T-helper 22 cell (primary cell): ENCODE measurements around the gene SELENOM.
"Not testable (repeated sequence)": the region's sequence is repeated elsewhere in the genome, so short reads cannot be mapped to it uniquely, and the experiment has no call there.

Experiments
- DNase-seq: peaks from one replicate; pipeline ENCODE4 v3.0.0-alpha.2; 2020; ENCODE audit warnings: low read depth

Gene SELENOM

GRCh38 chr22:31105282-31105929 lies 2.0 kb downstream of the SELENOM start:
- no peak for DNase-seq

GRCh38 chr22:31104869-31105268 lies 2.5 kb downstream of the SELENOM start:
- DNase-seq: no peak

DNA sequence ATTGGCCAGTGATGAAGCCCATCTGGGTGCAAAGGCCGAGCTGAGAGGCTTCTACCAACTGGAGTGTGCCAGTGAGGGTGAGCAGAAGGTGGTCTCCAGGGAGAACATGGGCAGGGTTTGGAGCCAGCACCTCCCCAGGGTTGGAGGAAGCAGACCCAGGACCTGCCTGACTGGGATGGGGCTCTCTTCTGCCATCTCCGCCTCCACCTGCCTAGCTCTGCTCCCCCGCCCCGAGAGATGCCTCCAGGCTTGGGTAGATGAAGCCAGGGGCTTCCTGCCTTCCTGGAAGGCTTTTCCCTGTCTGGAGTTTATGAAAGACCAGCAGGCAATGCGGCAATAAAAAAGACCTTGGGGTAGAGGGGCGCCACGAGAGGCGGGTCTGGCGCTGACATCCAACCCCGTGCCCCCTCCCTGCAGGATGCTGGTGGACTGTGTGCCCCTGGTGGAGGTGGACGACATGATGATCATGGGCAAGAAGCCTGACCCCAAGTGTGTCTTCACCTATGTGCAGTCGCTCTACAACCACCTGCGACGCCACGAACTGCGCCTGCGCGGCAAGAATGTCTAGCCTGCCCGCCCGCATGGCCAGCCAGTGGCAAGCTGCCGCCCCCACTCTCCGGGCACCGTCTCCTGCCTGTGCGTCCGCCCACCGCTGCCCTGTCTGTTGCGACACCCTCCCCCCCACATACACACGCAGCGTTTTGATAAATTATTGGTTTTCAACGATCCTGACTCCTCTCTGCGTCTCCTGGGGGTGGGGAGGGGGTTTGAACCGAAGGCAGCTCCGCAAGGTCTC lies 3.3 kb downstream of the SELENOM start:
- DNase-seq: no peak

GRCh38 chr22:31103111-31103510 lies 4.3 kb downstream of the SELENOM start:
- no peak for DNase-seq

DNA sequence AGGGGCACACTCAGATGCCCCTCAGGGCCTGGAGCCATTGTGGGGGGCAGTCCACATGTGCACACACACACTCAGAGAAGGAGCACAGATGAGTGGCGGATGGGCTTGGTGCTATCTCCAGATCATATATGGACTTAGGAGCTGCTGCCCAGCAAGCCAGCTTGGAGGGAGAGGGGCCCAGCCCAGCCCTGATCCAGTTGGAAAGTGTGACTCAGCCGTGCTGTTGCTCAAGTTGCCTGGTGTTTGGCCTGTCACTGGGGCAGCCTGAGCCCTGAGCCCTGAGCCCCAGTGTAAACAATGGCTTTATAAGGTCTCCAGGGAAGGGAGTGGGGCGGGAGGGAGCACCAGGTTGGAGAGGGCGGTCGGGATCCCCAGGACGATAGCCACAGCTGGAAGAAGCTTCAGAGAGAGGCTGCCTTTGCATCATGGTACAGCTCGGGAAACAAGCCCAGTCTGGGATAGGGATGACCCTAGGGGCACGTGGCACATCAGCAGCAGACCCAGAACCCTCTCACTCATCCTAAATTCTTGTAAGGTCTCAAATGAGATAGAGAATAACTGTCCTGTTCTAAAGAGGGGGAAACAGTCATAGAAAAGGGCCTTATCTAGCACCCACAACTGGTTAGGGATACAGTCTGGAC lies 4.8 kb downstream of the SELENOM start:
- DNase-seq: no peak

- no peak for DNase-seq
Observed at GRCh38 chr22:31100762-31101525, 6.4 kb downstream of the SELENOM start.

GRCh38 chr22:31099841-31100761 lies 7.3 kb downstream of the SELENOM start:
- no peak for DNase-seq

DNA sequence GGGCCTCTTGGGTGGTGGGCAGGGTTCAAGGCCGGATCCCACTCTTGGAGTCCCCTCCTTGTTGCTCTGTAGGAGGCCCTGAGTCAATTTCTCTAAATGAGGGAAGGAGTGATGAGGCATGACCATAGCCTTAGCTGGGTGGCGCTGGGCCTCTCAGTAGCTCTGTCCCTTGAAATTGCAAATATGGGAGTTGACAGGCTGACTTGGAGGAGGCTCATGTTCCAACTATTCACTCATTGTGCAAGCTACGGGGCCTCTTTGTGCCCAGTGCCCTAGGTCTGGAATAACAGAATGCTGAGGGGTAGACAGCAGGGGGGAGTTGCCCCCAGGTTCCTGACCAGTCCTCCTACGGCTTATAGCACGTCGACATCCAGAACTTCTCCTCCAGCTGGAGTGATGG lies 8.0 kb downstream of the SELENOM start:
- no peak for DNase-seq

DNA sequence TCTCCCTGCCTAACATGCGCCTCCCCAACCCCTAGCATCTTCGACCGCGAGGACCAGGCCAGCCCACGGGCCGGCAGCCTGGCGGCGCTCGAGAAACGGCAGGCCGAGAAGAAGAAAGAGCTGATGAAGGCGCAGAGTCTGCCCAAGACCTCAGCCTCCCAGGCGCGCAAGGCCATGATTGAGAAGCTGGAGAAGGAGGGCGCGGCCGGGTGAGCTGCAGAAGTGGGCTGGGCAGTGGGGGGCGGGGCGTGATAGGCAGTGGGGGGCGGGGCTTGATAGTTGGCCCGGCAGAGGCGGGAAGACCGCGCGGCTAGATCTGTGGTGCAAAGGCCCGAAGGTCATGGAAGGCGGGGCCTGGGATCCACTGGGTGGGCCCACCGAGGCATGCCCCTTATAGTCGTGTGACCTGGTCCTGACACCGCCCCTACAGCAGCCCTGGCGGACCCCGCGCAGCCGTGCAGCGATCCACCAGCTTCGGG lies 8.7 kb downstream of the SELENOM start:
- DNase-seq: no peak

- no peak for DNase-seq
Observed at GRCh38 chr22:31097941-31098631, 9.3 kb downstream of the SELENOM start.

DNA sequence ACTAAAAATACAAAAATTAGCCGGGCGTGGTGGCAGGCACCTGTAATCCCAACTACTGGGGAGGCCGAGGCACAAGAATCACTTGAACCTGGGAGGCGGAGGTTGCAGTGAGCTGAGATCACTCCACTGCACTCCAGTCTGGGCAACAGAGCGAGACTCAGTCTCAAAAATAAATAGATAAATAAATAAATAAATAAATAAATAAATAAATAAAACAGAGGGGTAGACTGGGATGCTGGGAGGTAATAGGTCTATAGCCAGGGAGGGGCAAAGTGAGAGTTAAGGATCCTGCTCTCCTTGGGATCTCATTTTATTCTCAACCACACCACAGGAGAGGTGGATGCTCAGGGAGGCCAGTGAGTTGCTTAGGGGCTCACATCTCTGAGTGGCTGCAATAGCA lies 9.8 kb downstream of the SELENOM start:
- not testable (repeated sequence) for DNase-seq

DNA sequence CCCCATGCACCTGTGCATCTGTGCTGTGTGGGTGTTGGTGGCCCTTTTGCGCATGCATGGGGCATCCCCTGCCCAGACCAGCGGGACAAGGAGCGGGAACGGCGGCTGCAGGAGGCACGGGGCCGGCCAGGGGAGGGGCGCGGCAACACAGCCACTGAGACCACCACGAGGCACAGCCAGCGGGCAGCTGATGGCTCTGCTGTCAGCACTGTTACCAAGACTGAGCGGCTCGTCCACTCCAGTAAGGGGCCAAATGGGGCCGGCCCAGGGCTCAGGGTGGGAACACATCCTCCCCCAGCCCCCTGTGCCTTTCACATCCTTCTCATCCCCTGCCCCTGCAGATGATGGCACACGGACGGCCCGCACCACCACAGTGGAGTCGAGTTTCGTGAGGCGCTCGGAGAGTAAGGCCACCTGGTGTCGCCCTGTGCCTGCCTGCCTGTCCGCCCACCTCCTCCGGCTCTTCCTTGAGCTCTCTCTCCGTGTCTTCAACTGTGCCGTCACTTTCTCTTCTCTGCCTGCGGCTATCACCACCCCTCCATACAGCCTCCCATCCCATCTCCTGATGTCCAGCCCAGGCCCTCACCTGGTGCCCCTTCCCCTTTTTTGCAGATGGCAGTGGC lies 10.6 kb downstream of the SELENOM start:
- DNase-seq: no peak

DNA sequence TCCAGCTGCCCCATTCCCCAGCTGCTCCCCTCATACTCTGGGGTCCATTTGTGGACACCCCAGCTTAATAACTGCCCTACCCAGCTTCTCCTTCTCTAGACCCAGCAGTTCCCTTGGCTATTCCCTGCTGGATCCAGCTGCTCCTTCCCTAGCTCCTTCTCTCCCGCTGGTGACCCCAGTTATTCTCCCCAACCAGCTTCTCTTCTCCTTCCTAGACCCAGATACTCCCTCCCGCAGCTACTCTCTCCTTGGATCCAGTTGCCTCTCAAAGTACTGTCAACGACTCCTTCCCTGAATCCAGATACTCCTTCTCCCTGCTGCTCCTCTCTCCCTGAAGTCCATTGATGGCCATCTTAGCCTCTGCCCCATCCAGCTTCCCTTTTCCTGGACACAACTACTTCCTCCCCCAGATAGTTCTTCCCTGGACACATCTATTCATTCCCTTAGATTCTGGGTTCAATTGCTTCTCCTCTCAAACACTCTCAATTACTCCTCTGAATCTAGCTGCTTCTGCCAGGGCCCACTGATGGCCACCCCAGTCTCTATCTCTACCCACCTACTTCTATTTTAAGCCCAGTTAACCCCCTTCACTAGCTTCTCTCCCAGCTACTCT lies 11.6 kb downstream of the SELENOM start:
- no peak for DNase-seq

GRCh38 chr22:31094741-31095140 lies 12.6 kb downstream of the SELENOM start:
- no peak for DNase-seq

DNA sequence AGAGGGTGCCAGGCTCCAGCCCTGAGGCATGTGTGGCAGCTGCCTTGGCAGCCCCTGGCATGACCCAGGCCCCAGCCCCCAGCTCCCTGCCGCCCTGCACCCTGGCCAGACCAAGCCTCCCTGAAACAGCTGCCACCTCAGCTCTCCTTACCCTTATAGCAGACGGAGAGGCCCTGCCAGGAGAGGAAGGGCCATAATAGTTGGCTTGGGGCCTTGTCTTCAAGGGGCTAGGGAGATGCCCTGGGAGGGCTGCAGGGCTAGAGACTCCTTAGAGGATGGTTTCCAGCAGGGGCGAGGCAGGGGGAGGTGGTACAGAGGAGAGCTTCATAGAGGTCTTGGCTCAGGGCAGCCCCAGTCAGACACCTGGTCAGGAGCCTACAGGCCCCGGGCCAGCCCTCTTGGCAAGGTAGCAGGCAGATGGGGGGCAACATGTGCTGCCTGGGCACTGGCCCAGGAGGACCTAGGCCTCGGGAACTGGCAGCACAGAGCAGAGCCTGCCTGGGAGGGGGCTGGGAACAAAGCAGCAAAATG lies 13.3 kb downstream of the SELENOM start:
- DNase-seq: no peak

DNA sequence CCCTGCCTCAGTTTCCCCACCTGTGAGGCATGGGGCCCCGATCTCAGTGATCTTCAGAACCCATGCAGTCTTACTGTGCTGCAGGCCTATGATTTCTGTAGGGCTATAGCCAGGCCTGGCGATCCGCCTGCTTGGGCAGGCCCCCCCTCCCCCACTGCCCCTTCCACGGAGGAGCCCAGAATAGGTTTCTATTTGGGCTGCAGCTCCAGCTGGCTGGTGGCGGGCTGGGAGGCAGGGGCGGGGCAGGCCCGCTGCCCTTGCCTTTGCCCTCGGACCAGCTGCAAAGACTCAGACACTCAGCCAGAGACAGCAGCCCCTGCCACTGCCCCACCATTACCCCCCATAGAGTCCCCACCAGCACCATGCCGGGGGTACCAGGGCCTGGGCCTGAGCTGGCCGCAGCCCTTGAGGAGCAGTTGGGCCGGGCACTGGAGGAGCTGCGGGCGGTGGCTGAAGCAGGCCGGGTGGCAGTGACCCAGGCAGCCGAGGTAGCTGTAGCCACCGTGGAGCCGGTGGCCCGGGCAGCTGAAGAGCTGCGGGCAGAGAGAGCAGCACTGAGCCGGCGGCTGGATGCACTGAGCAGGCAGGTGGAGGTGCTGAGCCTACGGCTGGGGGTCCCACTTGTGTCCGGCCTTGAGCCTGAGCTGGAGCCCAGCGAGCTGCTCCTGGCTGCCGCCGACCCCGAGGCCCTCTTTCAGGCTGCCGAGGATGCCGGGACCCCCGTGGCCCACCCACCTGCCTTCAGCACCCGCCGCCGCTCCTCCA lies 14.1 kb downstream of the SELENOM start:
- no peak for DNase-seq

DNA sequence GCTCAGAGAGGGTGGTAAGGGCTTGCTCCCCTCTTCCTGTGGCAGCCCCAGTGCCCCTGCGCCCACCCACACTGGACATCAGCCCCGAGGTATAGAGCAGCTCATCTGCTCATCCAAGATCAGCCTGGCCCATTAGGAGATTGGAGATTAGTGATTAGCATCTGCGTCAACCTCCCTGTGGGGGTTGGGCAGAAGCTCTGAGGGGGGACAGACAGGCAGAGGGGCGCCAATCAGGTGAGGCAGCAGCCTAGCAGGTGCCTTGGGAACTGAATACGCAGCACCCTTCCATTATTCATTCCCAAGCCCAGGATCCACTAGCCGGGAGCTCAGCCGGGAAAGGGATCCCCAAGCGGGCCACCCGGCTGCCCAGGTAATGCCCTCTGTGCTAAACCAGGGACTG lies 15.2 kb downstream of the SELENOM start:
- DNase-seq: no peak

- DNase-seq: no peak
Observed at GRCh38 chr22:31091106-31091975, 16.0 kb downstream of the SELENOM start.
